Middle frontal gyrus (tissue), 1 donor: ENCODE results near the gene PGRMC1.
"Not testable (repeated sequence)": the region's sequence is repeated elsewhere in the genome, so short reads cannot be mapped to it uniquely, and the experiment has no call there.

Source experiments
- DNase-seq: peaks from one replicate; pipeline ENCODE4 v3.0.0-alpha.2; 2015; ENCODE audit warnings: low spot score; ENCODE audit errors: extremely low spot score

Gene PGRMC1

DNA sequence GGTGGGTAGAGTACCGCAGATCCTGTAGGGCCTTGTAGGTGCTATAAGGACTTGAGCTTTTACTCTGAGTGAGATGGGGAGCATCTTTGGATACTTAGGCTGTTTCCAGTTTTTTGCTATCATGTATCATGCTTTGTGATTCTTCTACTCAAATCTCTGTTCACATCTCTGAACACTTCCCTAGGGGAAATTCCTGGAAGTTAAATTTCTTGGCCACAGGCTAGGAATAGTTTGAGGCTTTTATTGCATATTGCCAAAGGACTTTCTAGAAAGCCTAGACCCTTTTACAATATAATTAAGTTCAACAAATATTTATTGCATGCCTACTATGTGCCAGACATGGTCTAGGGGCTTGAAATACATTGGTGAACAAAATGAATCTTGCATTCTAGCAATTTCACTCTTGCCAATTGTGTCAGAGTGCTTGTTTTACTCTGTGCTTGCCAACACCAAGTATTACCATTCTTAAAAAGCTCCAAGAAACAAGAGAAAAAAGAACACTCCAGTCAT is 4.1 kb upstream of the PGRMC1 start:
- DNase-seq = no peak

DNA sequence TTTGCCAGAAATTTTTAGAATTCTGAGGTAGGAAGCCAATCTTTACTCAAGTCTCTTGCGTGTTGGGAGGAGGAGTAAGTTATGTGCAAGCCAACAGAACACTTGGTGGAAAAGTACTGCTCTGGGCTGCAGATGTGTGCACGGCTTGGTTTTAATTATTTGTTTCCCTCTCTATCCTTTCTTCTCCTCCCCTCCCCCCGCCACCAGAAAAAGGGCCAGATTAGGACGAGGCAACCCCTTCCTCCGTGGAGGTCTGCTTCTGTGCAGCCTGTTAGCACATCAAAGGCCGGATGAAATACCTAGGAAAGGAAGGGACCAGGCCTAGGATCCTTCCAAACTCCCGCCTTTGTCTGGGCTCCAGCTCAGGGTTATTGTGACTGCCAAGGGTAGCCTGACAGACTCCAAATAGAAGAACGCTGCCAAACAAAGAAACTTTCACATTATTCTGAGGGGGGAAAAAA is 1.0 kb upstream of the PGRMC1 start:
- DNase-seq = no peak

DNA sequence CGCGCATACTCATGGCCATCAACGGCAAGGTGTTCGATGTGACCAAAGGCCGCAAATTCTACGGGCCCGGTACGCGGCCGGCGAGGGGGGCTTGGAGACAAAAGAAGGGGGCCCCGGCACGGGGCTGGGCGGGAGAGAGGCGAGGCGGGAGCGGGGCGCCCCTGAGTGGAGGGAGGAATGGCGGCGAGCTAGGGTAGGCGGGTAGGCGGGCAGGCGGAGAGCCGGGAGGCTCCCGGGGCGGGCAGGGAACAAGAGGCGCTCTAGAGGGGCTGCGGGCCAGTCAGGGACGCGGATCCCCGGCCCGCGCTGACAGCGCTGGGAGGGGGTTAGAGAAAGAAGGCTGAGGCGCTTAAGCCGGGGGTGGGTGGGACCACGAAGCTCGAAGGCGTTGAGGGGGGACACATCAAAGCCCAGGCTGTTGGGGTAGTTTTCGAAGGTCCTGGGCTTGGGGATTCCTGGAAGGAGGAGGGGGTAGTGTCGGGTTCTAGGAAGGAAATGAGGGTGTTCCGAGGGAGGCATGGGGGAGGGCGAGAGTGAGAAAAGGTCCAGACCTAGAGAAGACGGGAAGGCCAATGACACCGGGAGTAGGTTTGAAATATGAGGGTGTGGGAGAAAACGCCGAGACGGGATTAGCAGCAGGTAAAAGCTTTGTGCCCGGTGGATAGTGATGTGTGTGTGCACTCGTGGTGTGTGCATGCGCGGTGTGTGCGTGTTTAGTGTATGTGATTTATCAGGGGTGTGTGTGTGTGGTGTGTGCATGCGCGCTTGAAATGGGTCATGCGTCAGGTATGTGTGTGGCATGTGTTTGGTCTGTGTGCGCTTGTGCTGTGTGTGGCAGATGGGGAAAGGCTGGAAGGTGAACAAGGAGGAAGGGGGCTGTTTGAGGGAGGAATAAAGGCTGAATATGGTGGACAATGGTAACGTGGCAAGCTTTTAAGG is 807 bp downstream of the PGRMC1 start:
- DNase-seq = no peak

DNA sequence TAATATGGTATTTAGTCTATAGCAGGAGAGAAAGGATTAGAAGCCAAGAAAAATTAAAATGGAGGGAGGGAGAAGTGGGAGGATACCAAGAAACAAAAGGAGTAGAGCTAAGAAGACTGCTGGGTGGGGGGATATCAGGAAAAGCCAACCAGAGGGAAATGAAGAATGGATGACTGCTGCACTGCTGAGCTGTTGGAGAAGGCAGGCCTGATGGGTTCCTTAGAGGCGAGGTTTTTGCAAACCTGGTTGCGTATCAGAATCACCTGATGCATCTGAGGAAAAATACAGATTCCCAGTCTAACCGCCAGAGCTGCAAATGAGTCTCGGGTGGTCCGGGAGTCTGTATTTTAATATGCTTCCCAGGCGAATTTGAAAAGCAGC is 1.5 kb downstream of the PGRMC1 start:
- no peak for DNase-seq

DNA sequence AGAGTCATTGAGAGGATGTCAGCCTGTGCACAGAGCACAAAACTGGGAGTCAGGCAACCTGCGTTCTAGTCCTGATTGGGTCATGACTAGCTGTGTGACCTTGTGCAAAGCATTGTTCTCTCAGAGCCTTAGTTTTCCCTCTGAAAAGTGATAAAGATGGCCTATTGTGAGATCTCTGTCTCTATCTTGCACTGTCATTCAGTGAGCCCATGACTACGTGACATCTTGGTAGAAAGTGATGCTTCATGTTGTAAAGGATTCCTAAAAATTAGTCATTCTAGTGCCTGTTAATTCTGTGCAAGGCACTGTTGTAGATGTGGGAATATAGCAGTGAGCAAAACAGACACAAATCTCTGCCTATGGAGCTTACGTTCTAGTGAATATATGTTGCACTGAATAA is 2.5 kb downstream of the PGRMC1 start:
- DNase-seq = no peak

DNA sequence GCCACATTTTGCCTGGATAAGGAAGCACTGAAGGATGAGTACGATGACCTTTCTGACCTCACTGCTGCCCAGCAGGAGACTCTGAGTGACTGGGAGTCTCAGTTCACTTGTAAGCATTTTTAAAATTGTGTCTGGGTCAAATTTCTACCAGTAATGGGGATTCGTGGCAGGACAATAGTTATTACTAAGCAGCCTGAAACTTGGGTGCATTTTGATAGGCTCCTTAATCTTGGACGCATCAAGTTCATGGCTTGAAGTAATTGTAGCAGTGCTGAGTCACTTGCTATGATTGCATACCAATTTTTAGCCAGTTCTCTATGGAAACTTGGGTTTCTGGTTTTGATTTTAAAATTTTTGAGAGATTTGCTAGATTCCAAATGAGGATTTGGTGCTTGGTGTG is 4.3 kb downstream of the PGRMC1 start:
- DNase-seq = no peak

DNA sequence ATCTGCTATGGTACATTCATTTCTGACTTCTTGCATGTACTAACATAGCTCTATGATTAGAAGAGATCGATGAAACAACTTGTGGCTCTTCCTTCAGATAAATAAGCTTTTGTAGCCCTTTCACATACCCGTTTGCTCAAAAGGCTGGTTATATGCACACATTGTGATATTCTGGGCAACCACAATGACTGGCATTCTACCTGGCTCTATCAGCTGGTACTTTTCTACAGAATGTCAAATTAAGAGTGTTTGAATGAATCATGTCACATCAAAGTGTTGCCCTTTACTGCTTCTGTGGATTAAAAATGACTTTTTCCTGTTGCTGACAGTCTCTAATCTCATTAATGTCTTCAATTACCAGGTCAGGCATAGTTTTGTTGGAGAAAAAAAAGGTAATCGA is 11.6 kb downstream of the PGRMC1 start:
- no peak for DNase-seq

DNA sequence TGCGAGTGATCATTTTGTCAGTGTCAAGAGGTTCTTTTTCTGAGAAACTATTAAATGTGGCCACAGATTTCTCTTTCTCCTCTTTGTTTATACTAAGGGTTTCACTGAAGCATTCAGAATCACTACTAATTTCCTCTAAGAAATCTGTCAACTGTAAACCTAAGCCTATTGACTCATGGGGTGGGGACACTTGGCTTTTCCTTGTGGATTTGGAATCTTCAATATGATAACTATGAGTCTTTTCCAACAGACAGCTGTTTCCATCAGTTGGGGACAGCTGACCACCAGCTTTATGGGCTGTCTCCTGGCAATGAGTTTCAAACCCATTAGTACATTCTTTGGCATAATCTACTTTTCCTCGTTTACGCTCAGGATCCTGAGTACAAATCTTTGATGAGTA is 13.8 kb downstream of the PGRMC1 start:
- no peak for DNase-seq

DNA sequence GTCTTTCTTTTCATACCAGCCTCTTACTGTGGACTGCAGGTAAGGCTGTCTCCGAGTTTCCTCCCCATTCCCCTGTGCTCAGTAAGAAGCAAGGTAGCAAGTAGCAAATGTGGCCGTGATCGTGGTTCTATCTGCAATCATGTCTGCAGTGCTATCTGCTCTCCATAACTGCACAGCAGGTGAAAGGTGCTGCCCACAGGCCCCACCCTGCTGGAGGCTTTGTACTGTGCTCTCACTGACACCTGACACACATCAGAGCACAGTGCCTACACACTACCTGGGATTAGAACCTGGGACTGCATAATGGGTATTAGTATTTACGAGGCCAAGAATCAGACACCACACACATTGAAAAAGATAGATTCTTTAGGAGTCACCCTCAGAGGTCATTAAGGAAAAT is 15.3 kb downstream of the PGRMC1 start:
- no peak for DNase-seq

DNA sequence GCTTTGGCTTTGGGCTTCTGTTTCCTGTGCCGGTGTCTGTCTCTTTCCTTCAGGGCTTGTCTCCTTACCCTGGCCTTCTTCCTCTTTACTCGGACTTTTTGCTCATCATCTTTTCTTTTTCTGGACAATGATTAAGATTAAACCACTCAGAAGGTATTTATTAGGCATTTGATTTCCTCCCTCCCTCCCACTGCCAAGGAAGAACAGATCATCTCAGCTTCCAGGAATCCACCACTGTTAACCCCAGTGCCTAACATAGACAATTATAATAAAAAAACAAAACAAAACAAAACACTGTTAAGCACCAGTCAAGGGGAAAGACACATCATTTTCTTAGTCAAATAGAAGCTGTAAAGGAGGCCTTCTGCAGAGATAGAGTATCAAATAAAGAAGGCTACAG is 16.6 kb downstream of the PGRMC1 start:
- no peak for DNase-seq

DNA sequence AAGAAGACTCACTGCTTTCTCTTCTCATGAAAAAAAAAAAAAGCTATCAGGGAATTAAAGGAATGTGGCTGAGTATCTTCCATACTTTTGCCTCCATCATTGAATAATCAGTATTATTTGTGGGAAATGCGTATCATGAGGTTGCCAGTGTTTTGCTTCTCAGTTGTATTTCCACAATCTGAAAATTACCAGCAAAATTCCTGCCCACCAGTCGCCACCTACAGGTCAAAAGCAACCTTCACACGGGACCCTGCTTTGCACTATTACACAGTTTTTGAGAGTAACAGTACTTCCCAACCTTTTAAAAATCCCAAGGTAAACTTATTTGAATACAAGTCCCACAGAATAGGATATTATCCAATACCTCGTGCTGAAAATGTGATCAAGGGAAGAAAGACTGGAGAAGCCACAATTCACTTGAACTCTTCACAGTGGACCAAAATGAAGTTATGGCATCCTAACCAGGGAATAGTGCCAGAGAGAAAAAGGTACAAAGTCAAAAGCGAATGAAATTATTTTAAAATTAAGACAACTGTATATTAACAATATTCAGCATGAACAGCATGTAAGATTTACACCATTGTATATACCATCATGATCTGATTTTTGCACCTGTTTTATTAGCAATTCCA is 30.4 kb downstream of the PGRMC1 start:
- DNase-seq = no peak

DNA sequence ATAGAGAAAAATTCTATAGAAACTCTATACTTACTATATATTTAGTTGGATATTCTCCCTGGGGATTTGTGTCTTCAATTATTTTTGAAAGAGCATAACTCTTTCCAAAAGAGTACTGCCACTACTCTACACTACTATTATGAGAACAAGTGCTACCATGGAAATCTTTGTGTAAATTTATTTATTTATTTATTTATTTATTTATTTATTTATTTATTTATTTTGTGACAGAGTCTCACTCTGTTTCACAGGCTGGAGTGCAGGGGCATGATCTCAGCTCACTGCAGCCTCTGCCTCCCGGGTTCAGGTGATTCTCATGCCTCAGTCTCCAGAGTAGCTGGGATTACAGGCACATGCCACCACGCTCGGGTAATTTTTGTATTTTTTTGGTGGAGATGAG is 31.0 kb downstream of the PGRMC1 start:
- not testable (repeated sequence) for DNase-seq

DNA sequence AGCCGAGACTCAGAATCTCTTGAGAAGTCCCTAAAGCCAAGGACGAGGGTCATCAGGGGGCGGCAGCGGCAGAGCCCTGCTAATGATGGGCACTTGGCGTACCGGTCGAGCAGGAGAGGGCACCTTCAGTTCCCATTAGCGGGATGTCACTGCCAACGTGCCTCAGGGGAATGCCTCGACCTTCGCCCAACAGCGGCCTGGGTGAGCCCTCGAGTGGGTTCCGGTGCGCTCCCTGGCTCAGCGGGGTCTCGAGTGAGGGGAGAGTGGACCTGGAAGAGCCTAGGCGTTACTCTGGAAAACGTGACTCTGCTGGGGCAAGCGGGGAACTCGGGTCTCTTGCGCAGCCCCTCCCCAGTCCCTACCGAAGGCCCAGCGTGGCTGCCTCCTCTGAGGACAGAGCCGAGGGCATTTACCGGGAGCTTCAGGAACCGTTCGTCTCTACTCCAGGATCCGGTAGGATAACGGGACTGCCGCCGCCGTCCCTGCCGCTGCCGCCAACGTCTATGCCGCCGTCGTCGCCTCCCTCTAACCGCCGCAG is 36.9 kb downstream of the PGRMC1 start:
- DNase-seq = no peak

DNA sequence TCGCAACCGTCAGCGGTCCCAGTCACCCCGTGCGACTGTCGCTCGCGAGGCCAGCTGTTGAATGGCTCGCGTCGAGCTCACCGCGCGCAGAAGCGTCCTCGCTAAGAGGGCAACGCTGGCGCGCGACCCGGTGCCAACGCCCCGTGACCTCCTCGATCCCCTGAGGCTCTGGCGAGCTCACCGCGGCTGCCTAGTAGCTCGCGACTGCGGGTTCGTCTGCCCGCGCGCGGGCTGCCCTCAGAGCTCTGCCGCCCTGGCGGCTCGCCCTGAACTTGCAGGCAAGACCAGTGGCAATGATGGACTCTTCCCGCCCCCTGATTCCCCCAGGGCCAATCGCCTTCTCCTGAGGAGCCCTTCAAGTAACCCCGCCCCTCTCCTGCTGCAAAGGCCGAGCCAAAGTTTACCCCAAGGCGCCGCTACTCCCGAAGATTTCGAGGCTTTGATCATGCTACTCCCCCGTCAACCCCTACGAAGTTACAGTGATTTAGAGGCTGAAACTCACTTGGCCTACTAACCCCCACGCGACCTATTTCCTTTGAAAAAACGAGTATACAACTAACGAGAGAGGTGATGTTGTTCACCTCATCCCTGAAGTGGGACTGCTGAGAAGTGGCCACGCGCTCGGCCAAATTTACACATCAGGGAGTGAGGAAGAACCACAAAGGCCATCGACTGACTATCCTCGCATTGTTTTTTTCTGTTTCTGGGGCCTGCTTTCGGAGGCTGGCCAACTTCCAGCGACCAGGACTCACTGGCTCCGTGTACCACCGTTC is 37.5 kb downstream of the PGRMC1 start:
- DNase-seq = no peak

DNA sequence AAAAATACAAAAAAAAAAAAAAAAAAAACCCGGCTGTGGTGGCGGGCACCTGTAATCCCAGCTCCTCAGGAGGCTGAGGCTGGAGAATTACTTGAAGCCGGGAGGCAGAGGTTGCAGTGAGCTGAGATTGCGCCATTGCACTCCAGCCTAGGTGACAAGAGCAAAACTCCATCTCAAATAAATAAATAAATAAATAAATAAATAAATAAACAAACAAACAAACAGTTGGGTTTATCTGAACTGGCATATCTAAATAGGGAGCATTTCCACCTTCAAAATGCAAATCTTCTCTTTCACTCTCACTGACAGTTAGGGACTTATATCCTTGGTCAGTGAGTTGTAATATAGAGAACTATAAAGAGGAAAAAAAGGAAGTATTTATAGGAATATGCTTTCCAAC is 46.3 kb downstream of the PGRMC1 start:
- not testable (repeated sequence) for DNase-seq

DNA sequence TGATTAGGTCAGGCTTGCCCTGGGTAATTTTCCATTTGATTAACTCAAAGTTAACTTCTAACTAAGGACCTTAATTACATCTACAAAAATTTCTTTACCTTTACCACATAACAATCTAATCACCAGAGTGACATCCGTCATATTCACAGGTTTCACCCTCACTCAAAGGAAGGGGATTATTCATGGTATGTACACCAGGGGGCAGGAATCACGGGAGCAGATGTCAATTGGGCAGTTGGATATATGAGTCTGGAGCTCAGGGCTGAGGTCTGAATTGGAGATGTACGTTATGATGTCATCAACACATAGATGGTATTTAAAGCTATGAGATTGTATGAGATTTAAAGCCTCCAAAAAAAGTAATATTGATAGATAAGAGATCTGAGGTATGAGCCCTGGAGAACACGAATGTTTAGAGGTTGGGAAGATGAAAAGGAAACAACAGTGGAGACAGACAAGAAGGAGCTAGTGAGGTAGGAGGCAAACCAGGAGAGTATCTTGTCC is 52.9 kb downstream of the PGRMC1 start:
- DNase-seq = no peak

DNA sequence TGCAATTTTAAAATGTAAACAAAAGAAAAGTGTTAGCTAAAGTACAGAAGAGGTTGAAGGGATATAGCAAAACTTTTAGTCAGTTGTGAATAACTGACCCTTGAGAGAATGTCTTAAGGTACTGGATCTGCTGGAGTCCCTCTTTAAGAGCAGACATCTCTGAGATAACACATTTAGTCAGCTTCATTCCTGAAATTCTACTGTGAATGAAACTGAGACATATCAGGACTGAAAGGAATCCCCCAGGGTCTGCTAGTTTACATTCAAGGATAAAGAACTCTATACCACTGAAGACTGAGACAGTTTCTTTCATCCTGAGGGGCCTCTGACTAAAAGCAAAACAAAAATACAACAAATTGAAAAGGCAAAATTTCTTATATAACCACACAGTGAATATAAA is 54.4 kb downstream of the PGRMC1 start:
- DNase-seq = no peak

DNA sequence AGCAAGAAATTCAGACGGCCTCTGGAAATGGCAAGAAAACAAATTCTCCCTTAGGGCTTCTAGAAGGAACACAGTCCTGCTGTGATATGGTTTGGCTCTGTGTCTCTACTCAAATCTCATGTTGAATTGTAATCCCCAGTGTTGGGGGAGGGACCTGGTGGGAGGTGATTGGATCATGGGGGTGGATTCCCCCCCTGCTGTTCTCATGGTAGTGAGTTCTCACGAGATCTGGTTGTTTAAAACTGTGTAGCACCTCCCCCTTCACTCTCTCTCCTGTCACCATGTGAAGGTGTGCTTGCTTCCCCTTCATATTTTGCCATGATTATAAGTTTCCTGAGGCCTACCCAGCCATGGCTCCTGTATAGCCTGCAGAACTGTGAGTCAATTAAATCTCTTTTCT is 55.2 kb downstream of the PGRMC1 start:
- not testable (repeated sequence) for DNase-seq

DNA sequence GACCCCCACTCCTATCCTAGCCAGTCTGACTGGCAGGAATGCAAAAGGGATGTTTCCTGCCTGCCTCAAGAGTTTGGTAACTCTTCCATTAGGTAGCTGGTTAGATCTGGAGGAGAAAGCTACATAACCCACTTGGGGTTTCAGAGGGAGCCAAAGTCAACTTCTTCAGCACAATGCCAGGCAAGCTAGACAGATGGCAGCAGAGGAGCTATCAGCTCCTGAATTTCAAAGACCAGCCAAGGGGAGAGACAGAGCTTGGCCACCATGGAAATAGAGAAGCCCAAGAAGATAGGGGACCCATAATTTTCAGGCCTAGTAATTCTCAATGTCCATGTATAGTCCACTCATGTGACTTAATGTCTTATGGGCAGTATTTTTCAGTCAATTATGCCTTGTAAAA is 56.4 kb downstream of the PGRMC1 start:
- DNase-seq = no peak
